Embryonic facial prominence (tissue), 1 donor: Measurements from ENCODE around the gene CYTH2.
"Not testable (repeated sequence)": the region's sequence is repeated elsewhere in the genome, so short reads cannot be mapped to it uniquely, and the experiment has no call there.

ENCODE experiments used
- DNase-seq: peaks from one replicate; pipeline ENCODE4 v3.0.0-alpha.2; 2016; ENCODE audit errors: extremely low spot score

CYTH2 gene

DNA sequence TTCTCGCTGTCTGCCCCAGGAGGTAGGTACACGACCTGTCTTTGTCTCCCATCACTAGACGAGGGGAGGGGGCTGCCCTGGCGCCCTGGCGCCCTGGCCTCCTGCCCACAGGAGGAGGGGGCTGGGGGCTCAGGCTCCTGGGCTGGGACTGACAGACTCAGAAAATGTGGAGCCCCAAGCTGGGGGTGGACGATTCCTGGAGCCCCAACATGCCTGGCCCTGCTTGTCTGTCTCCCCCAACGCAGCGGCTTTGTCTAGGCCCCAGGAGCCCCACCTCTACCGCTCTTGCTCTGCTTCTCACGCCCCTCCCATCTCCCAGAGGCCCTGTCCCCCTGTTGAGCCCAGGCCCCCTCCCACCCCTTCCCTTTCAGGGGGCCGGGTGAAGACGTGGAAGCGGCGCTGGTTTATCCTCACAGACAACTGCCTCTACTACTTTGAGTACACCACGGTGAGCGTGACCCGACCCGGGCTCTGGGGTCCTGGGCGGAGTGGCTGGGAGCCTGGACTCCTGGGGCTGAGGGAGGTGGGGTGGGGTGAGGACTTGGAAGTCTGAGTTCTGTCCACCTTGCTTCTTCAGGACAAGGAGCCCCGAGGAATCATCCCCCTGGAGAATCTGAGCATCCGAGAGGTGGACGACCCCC lies 8.6 kb downstream of the CYTH2 start:
- DNase-seq, result no peak

DNA sequence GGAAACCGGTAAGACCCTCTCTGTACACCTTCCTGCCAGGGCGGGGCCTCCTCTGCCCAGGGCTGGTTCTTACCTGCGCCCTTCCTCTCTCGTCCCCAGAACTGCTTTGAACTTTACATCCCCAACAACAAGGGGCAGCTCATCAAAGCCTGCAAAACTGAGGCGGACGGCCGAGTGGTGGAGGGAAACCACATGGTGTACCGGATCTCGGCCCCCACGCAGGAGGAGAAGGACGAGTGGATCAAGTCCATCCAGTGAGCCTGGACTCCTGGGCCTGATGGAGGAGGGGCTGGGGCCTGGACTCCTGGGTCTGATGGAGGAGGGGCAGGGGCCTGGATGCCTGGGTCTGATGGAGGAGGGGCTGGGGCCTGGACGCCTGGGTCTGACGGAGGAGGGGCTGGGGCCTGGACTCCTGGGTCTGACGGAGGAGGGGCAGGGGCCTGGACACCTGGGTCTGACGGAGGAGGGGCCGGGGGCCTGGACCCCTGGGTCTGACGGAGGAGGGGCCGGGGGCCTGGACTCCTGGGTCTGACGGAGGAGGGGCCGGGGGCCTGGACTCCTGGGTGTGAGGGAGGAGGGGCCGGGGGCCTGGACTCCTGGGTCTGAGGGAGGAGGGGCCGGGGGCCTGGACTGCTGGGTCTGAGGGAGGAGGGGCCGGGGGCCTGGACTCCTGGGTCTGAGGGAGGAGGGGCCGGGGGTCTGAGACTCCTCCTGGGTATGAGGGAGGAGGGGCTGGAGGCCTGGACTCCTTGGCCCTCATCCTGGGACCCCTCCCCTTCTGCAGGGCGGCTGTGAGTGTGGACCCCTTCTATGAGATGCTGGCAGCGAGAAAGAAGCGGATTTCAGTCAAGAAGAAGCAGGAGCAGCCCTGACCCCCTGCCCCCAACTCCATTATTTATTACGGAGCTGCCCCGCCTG lies 9.4 kb downstream of the CYTH2 start:
- DNase-seq, result no peak

DNA sequence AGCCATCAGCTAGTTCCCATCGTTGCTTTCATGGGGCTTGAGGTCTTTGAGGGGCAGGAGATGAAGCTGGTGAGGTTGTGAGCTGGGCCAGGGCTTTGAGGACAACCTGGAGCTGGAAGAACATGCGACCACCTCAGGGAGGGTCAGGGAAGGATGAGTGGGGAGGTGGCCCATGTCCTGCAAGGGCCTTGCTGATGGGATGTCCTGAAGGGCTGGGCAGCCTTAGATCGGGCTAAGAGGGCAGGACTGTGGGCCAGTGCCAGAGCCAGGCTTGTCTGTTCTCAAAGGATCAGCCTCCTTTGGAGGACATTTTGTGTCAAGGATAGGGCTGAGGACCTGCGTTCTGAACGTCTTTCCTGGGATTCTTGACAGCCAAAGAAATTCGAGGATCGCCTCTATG lies 10.5 kb downstream of the CYTH2 start:
- DNase-seq, result no peak

DNA sequence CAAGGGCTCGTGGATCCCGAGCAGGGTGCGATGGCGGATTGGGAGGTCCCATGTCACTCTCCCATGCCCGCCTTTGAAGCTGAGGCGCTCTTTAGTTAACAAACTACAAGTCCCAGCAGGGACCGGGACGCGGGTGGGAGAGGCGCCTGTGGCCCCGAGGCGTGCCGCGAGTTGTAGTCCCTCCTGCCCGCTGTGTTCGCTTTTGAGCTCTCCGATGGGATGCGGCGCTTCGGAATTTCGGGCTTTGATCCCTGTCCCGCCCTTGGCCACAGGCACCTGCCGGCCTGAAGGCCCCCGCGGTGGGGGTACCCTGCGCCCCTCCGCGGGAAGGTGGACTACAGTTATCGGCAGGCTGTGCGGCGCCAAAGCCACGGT lies 11.0 kb downstream of the CYTH2 start:
- DNase-seq, result no peak

DNA sequence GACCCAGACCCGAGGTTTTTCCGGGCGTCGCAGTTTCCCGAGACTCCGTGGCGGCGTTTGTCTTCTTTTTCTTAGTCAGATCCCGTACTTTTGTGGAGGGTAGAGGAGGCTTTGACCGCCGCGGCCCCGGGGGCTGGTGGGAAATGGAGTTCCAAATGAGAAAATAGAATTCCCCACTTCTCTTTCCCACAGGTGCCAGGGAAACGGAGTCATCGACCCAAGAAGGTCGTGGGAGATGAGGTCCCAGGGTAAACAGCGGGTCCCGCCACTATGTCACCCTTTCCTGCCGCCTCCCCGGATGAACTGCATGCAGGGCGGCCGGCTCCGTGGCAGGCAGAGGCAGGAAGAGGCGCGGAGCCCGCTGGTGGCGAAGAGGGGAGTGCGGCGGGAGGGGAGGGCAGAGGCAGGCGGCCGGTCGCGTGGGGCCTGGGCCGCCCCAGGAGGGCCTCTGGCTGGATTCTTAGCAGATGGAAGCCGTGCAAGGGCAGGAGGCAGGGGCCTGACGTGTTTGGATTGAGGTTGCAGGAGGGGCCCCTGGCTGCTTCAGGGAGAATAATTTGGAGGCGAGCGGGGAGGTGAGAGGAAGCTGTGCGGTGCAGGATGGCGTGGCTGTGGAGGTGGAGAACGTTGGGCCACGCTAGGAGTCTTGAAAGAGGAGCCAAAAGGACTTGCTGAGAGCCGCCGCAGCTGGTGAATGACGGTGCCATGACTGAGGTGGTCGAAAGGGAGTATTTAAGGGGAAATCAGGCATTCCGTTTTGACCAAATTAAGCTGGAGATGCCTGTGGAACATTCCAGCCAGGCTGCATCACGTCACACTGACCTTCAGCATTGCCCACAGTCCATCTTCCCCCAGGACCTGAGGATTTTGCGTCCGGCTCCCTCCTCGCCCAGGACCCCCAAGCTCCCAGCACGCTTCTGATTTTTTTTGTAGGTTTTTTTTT lies 11.7 kb downstream of the CYTH2 start:
- DNase-seq, result no peak

GRCh38 chr19:48481846-48482639 lies 12.9 kb downstream of the CYTH2 start:
- DNase-seq, result no peak

DNA sequence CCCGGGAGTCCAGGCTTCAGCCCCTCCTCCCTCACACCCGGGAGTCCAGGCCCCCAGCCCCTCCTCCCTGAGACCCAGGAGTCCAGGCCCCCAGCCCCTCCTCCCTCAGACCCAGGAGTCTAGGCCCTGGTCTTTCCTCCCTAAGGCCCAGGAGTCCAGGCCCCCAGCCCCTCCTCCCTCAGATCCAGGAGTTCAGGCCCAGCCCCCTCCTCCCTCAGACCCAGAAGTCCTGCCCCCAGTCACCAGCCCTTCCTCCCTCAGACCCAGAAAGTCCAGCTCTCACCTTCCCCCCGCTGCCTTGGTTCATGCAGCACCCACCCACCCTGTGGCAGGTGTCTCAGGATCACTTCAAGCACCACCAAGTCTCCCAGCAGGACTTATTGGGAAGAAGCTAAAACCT lies 14.1 kb downstream of the CYTH2 start:
- DNase-seq, result no peak

GRCh38 chr19:48484247-48484893 lies 15.2 kb downstream of the CYTH2 start:
- no peak for DNase-seq

DNA sequence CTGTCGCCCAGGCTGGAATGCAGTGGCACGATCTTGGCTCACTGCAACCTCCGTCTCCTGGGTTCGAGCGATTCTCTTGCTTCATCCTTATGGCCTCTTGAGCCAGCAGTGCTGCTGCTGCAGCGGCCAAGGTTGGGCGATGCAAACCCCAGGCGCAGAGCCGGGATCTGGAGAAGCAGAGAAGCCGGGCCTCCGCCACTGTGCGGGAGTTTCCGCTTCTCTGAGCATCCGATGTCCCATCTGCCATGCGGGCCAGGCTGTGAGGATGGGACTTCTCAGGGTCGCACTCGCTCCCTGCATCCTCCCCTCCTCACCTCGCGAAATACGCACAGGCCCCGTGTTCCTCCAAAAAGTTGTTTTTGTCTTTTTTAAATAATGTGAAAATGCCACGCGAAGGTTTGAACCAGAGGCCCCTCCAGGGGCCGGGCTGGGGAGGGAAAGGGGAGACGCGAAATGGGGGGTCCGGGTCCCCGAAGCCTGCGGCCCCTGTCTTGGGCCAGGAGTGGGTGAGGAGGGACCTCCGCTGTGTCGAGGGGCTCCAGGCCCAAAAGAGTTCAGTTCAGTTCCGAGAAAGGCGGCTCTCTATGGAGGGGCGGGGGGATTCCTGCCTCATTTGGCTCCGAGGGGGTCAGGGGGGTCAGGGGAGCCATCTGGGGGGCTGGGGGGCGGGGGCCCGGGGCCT lies 15.9 kb downstream of the CYTH2 start:
- no peak for DNase-seq

DNA sequence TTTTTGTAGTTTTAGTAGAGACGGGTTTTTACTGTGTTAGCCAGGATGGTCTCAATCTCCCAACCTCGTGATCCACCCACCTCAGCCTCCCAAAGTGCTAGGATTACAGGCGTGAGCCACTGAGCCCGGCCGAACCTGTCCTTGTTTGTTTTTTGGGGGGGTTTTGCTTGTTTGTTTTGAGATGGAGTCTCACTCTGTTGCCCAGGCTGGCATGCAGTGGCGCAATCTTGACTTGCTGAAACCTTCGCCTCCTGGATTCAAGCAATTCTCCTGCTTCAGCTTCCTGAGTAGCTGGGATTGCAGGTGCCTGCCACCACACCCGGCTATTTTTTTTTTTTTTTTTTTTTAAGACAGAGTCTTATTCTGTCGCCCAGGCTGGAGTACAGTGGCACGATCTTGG lies 17.5 kb downstream of the CYTH2 start:
- not testable (repeated sequence) for DNase-seq

DNA sequence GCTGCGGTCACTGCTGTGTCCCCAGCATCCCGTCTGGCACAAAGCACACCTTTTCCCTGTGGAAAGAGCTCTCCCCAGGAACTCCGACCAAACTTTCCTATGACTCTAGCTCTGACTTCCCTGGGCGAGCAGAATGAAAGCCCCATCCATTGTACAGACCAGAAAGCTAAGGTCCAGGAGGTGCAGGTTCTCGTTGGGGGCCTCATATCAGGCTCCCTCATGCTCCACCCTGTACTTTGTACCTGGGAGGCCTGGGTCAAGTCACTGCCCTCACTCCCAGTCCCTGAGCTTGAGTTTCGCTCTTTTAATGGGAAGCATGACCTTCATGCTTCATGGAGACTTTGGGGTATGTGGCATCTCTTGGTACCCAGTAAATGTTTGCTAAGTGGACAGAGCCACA lies 18.4 kb downstream of the CYTH2 start:
- DNase-seq, result no peak

DNA sequence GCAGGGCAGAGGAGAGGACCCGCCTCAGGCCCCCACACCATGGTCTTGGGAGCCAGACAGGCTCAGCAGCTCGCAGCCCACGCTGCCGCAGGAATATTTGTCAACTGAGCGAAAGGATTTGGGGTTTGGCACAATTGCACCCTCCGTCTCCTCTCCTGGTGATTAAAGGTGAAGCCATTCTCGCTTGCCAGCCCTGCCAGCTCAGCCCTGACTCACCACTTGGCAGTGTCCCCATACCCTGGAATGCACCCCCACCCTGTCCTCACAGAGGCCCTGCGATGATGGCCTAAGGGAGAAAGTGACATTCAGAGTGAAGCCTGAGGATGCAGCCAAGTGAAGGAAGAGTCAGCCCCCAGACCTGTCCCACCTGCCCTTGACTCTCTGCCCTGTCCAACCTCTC lies 18.8 kb downstream of the CYTH2 start:
- no peak for DNase-seq

DNA sequence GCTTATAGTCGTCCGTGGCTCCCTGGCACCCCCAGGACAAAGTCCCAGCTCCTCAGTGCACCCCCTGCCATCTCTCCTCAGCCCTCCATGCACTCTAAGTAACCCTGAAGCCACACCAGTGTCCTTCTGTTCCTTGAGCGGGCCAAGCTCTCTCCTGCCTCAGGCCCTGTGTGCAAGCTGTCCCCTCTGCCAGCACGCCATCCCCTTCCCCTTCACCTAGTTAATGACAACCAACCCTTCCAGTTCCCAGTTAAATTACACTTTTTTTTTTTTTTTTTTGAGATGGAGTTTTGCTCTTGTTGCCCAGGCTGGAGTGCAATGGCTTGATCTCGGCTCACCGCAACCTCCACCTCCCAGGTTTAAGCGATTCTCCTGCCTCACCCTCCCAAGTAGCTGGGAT lies 19.3 kb downstream of the CYTH2 start:
- not testable (repeated sequence) for DNase-seq

GRCh38 chr19:48489608-48490216 lies 20.5 kb downstream of the CYTH2 start:
- DNase-seq, result no peak

DNA sequence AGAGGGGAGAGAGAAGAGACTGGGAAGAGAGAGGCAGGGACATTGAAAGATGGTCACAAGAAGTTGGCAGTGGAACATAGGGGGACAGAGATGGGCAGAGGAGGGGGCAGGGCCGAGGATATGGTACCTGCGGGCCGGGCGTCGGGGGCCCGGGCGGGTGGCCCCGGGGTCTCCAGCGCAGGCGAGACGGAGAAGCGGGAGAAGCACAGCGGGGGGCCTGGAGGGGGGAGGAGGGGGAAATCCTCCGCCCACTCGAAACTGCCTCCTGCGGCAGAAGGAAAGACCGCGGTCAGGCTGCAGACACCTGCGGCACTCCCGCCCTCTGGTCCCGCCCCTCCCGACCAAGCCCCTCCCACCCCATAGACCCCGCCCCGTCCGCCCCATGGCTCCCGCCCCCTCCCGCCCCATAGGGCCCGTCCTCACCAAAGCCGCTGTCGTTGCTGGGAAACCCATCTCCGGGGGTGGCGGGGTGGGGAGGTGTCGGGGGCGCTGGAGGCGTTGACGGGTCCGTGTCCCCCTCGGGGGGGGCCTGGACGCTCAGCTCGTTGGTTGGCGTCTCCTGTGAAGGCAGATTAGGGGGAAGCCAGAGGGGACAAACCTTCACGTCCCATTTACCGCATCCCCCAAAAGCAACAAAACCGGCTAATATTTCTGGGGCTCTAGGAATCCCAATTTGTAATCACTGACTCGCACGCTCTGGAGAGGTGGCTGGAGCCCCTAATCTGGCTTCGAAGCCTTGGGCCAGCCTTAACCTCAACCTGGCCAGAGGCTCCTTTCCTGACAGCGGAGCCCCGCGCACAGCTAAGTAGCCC lies 22.0 kb downstream of the CYTH2 start:
- no peak for DNase-seq

DNA sequence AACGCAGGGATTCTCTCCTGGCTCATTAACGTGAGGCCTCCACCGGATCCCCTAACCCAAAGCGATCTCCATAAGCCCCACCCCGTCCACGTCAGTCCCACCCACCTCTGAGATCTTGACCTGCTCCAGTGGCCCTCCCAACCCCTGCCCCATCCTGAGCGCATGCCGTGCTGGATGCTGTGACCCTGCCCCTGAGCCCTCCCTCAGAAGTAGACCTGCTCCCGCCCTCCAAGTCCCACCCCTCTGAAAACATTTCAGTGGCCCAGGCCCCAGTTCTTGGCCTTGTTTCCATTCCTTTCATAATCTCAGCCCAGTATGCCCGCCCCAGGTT lies 22.6 kb downstream of the CYTH2 start:
- no peak for DNase-seq

DNA sequence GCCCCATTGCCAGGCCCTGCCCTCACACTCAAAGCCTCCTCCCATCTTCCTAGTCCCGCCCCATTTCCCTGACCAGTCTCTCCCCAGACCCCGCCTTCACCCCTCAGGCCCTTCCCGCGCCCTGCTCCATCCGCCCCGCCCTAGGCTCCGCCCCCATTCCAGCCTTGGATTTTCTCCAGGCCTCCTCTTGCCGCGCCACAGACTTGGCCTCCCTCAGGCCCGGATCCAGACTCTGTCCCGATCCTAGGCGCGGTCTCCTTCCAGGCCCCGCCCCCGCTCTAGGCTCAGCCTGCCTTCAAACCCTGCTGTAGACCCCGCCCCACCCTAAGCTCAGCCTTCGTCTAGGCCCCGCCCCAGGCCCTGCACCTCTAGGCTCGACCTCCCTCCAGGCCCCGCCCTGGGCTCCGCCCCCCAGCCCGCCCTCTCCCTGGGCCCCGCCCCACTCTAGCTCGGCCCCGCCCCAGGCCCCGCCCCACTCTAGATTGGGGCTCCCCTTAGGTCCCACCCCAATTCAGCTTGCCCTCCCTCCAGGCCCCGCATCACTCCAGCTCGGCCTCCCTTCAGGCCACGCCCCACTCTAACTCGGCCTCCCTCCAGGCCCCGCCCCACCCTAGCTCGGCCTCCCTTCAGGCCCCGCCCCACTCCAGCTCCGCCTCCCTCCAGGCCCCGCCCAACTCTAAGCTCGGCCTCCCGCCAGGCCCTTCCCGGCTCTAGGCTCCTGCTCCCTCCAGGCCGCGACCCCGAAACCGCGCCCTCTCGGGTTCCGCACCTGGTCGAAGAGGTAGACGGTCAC lies 24.0 kb downstream of the CYTH2 start:
- DNase-seq, result peak; percentile 75

GRCh38 chr19:48493718-48494401 lies 24.7 kb downstream of the CYTH2 start:
- no peak for DNase-seq
